ENCODE measurements around the gene ABCB4. TPM values are rescaled to one million over a fixed set of nuclear protein-coding genes. Genes with fewer than 3 reads are reported as not detected.

Gene ABCB4
- 3.7 TPM for total RNA-seq

- DNase-seq = peak; percentile 31
Observed at GRCh38 chr7:87475359-87476178, at the start of gene ABCB4. TSS of gene ABCB4 (minus strand) at chr7:87475680. CDS start at chr7:87475465, 215 bp downstream.

GRCh38 chr7:87518735-87519134 is 43.3 kb upstream of the ABCB4 start:
- DNase-seq = no peak

- DNase-seq = no peak
Observed at GRCh38 chr7:87517891-87518290, 42.4 kb upstream of the ABCB4 start.

GRCh38 chr7:87517136-87517815 is 41.8 kb upstream of the ABCB4 start:
- DNase-seq = no peak

GRCh38 chr7:87513735-87514335 is 38.4 kb upstream of the ABCB4 start:
- DNase-seq = no peak

GRCh38 chr7:87512906-87513305 is 37.4 kb upstream of the ABCB4 start:
- DNase-seq = peak; percentile 84

- DNase-seq = no peak
Observed at GRCh38 chr7:87511510-87511909, 36.0 kb upstream of the ABCB4 start.

- peak; percentile 87 for DNase-seq
Observed at GRCh38 chr7:87510411-87510875, 35.0 kb upstream of the ABCB4 start.

GRCh38 chr7:87507446-87507845 is 32.0 kb upstream of the ABCB4 start:
- no peak for DNase-seq

- DNase-seq = peak; percentile 61
Observed at GRCh38 chr7:87506246-87507180, 31.0 kb upstream of the ABCB4 start.

- DNase-seq = no peak
Observed at GRCh38 chr7:87505557-87506245, 30.2 kb upstream of the ABCB4 start.

GRCh38 chr7:87505122-87505521 is 29.6 kb upstream of the ABCB4 start:
- DNase-seq = no peak

GRCh38 chr7:87499494-87499893 is 24.0 kb upstream of the ABCB4 start:
- DNase-seq = no peak

GRCh38 chr7:87498893-87499292 is 23.4 kb upstream of the ABCB4 start:
- DNase-seq = no peak

GRCh38 chr7:87497482-87497881 is 22.0 kb upstream of the ABCB4 start:
- no peak for DNase-seq

GRCh38 chr7:87495366-87495765 is 19.9 kb upstream of the ABCB4 start:
- no peak for DNase-seq

- DNase-seq = no peak
Observed at GRCh38 chr7:87494454-87494853, 19.0 kb upstream of the ABCB4 start.

- no peak for DNase-seq
Observed at GRCh38 chr7:87483131-87483530, 7.7 kb upstream of the ABCB4 start.

- no peak for DNase-seq
Observed at GRCh38 chr7:87482115-87482514, 6.6 kb upstream of the ABCB4 start.

- DNase-seq = no peak
Observed at GRCh38 chr7:87480386-87480785, 4.9 kb upstream of the ABCB4 start.

GRCh38 chr7:87479951-87480350 is 4.5 kb upstream of the ABCB4 start:
- no peak for DNase-seq
